ENCODE measurements around the gene NPDC1. TPM values are rescaled to one million over a fixed set of nuclear protein-coding genes. Genes with fewer than 3 reads are reported as not detected.
A peak's percentile ranks its signal among the peaks of the same experiment; 100 is the strongest.

NPDC1 gene
- total RNA-seq, 1 donor from 2014 or later: 3.8 TPM

DNA sequence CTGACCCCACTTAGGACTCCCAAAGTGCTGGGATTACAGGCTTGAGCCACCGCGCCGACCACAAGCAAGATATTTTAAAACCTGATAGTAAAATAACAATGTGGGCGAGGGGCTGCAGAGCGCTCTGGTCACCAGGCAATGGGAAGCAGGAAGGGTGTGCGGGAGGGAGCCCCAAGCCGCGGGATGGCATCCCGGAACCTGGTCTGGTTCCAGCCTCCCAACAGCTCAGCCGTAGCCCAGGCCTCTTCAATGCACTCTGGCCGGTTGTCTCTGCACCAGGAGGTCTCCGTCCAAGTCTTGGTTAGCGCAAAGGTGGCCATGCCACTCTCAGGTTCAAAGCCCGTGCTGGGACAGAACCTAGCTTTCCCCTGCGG, 30.6 kb upstream of the NPDC1 start:
- no peak overlapping the region for H3K27ac ChIP-seq
- peaks cover 7% of the 10 kb centered on the region for H3K4me1 ChIP-seq
- peaks cover 86% of the 10 kb centered on the region for H3K27me3 ChIP-seq

DNA sequence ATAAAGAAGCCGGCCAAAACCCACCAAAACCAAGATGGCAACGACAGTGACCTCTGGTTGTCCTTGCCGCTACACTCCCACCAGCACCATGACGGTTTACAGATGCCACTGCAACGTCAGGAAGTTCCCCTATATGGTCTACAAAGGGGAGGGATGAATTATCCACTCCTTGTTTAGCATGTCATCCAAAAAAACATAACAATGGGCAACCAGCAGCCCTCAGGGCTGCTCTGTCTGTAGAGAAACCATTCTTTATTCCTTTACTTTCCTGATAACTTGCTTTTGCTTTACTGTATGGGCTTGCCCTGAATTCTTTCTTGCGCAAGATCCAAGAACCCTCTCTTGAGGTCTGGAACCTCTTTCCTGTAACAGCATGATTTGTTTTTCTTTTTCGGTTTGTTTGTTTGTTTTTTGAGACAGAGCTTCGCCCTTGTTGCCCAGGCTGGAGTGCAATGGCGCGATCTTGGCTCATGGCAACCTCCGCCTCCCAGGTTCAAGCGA, 29.3 kb upstream of the NPDC1 start:
- H3K36me3 Mint-ChIP-seq: no peaks in the 10 kb centered on the region
- H3K27ac Mint-ChIP-seq: no peak overlapping the region
- no peak overlapping the region for H3K4me3 Mint-ChIP-seq
- H4K20me1 ChIP-seq (ENCODE audit: low read depth): peaks cover 21% of the 10 kb centered on the region
- no peaks in the 10 kb centered on the region for H3K9me3 Mint-ChIP-seq
- H3K4me2 ChIP-seq: no peak overlapping the region
- H3K9ac ChIP-seq: no peak overlapping the region
- peaks cover 80% of the 10 kb centered on the region for H3K27me3 ChIP-seq
- H3K27me3 Mint-ChIP-seq (ENCODE audit: insufficient read depth, low read depth): peaks cover 51% of the 10 kb centered on the region
- no peaks in the 10 kb centered on the region for H3K79me2 ChIP-seq (ENCODE audit: low read depth)
- H3K9me3 ChIP-seq (ENCODE audit: low read depth): no peaks in the 10 kb centered on the region
- H3K4me1 Mint-ChIP-seq: peaks cover 11% of the 10 kb centered on the region
- H3K4me3 ChIP-seq: no peak overlapping the region
- TF ChIP-seq EZH2 (IDR thresholded peaks at IDR 0.05) (no peak), CTCF (IDR thresholded peaks at IDR 0.05) (no peak), EZH2phosphoT487 (IDR thresholded peaks at IDR 0.05) (no peak)
- DNase-seq (ENCODE audit: low spot score): no peak
- no peak overlapping the region for H2AFZ ChIP-seq (replicated peaks)
- H3K4me1 ChIP-seq: peaks cover 13% of the 10 kb centered on the region
- no peak overlapping the region for H3K27ac ChIP-seq
- peaks cover 32% of the 10 kb centered on the region for H3F3A ChIP-seq (ENCODE audit: low read depth)
- no peaks in the 10 kb centered on the region for H3K36me3 ChIP-seq

More for the DNA sequence above, 30.6 kb upstream of the NPDC1 start:
- no peak overlapping the region for H3K4me3 ChIP-seq
- no peaks in the 10 kb centered on the region for H3K79me2 ChIP-seq (ENCODE audit: low read depth)
- peaks cover 21% of the 10 kb centered on the region for H4K20me1 ChIP-seq (ENCODE audit: low read depth)
- Mint-ChIP-seq H3K4me1 (peaks cover 5% of the 10 kb centered on the region), H3K9me3 (no peaks in the 10 kb centered on the region), H3K4me3 (peak overlapping the region; percentile 77), H3K27ac (no peak overlapping the region), H3K27me3 (ENCODE audit: insufficient read depth, low read depth) (peaks cover 46% of the 10 kb centered on the region), H3K36me3 (no peaks in the 10 kb centered on the region)
- no peak overlapping the region for H2AFZ ChIP-seq (replicated peaks)
- peak overlapping the region; percentile 79 for H3K4me2 ChIP-seq
- TF ChIP-seq CTCF (IDR thresholded peaks at IDR 0.05) (no peak), EZH2 (IDR thresholded peaks at IDR 0.05) (peak; percentile 74), EZH2phosphoT487 (IDR thresholded peaks at IDR 0.05) (peak; percentile 60)
- H3F3A ChIP-seq (ENCODE audit: low read depth): peaks cover 22% of the 10 kb centered on the region
- DNase-seq (ENCODE audit: low spot score): no peak
- H3K9me3 ChIP-seq (ENCODE audit: low read depth): no peaks in the 10 kb centered on the region
- H3K36me3 ChIP-seq: no peaks in the 10 kb centered on the region
- H3K9ac ChIP-seq: no peak overlapping the region

GRCh38 chr9:137074657-137075274, 28.8 kb upstream of the NPDC1 start:
- no peak for DNase-seq (ENCODE audit: low spot score)

More at GRCh38 chr9:137074657-137075274, 28.8 kb upstream of the NPDC1 start:
- H3K36me3 ChIP-seq: no peaks in the 10 kb centered on the region
- peaks cover 21% of the 10 kb centered on the region for H4K20me1 ChIP-seq (ENCODE audit: low read depth)
- no peak overlapping the region for H3K27ac ChIP-seq
- H3K27me3 ChIP-seq: peaks cover 79% of the 10 kb centered on the region
- no peaks in the 10 kb centered on the region for H3K36me3 Mint-ChIP-seq
- H3F3A ChIP-seq (ENCODE audit: low read depth): peaks cover 32% of the 10 kb centered on the region
- TF ChIP-seq CTCF (IDR thresholded peaks at IDR 0.05) (no peak), EZH2phosphoT487 (IDR thresholded peaks at IDR 0.05) (no peak), EZH2 (IDR thresholded peaks at IDR 0.05) (no peak)
- H3K9ac ChIP-seq: no peak overlapping the region
- H3K79me2 ChIP-seq (ENCODE audit: low read depth): no peaks in the 10 kb centered on the region
- no peak overlapping the region for H3K27ac Mint-ChIP-seq
- peaks cover 9% of the 10 kb centered on the region for H3K4me1 Mint-ChIP-seq
- peaks cover 47% of the 10 kb centered on the region for H3K27me3 Mint-ChIP-seq (ENCODE audit: insufficient read depth, low read depth)
- H2AFZ ChIP-seq (replicated peaks): no peak overlapping the region
- H3K9me3 ChIP-seq (ENCODE audit: low read depth): no peaks in the 10 kb centered on the region
- H3K9me3 Mint-ChIP-seq: no peaks in the 10 kb centered on the region
- H3K4me1 ChIP-seq: peaks cover 13% of the 10 kb centered on the region
- no peak overlapping the region for H3K4me2 ChIP-seq
- H3K4me3 Mint-ChIP-seq: no peak overlapping the region
- no peak overlapping the region for H3K4me3 ChIP-seq
